DND-41 (cell line): ENCODE measurements around the gene GOT1.

Experiments
- EZH2 ChIP-seq: IDR thresholded peaks from 3 replicates; pipeline ENCODE4 v1.6.1; 2012; ENCODE audit warnings: borderline replicate concordance, low read depth, mild to moderate bottlenecking, moderate library complexity, low read length, inconsistent platforms; ENCODE audit not compliant: severe bottlenecking
- TF ChIP-seq, protein P1 (sequence below): IDR thresholded peaks from 2 replicates; pipeline ENCODE4 v1.5.1; 2012; ENCODE audit warnings: borderline replicate concordance, low read length, moderate library complexity, mild to moderate bottlenecking; ENCODE audit not compliant: poor library complexity, severe bottlenecking; ENCODE audit errors: extremely low read depth

DNA sequence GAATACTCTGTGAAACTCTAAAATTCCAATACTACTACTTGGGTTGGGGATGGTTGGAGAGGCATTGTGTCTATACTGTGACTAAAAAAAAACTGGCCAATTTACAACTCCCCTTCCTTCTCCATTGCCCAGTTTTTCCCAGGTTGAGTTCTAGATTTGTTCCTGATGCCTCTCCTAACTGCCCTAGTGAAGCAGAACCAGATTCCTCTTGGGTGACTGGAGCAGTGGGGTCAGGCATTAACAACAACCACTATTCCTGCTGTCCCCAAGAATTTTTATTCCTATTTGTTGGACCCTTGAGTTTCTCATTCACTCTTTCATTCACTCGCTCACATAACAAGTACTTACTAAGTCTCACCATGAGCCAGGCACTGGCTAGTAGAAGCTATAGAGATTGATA is 5.8 kb downstream of the GOT1 start:
- TF ChIP-seq, protein P1, sequence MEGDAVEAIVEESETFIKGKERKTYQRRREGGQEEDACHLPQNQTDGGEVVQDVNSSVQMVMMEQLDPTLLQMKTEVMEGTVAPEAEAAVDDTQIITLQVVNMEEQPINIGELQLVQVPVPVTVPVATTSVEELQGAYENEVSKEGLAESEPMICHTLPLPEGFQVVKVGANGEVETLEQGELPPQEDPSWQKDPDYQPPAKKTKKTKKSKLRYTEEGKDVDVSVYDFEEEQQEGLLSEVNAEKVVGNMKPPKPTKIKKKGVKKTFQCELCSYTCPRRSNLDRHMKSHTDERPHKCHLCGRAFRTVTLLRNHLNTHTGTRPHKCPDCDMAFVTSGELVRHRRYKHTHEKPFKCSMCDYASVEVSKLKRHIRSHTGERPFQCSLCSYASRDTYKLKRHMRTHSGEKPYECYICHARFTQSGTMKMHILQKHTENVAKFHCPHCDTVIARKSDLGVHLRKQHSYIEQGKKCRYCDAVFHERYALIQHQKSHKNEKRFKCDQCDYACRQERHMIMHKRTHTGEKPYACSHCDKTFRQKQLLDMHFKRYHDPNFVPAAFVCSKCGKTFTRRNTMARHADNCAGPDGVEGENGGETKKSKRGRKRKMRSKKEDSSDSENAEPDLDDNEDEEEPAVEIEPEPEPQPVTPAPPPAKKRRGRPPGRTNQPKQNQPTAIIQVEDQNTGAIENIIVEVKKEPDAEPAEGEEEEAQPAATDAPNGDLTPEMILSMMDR, result no peak
- TF ChIP-seq EZH2, result no peak
